Duodenal mucosa (tissue), 2 donors: ENCODE results near the gene MTCL1.

ENCODE experiments used
- H3K27ac ChIP-seq: one replicate; pipeline ENCODE4 v1.7.0; 2013; ENCODE audit warnings: low read depth, low read length
- H3K27me3 ChIP-seq, 2 donors: one replicate each; pipeline ENCODE4 v1.7.0; 2013; ENCODE audit warnings: low read length in 2 of 2, control low read depth in 1 of 2; ENCODE audit not compliant: insufficient read depth in 2 of 2, control insufficient read depth in 1 of 2
- H3K36me3 ChIP-seq, 2 donors: one replicate each; pipeline ENCODE4 v1.7.0; 2013; ENCODE audit warnings: low read length in 2 of 2, control low read depth in 1 of 2; ENCODE audit not compliant: insufficient read depth in 2 of 2, control insufficient read depth in 1 of 2
- H3K4me1 ChIP-seq, 2 donors: one replicate each; pipeline ENCODE4 v1.7.0; 2013; ENCODE audit warnings: low read length in 2 of 2, control low read depth in 1 of 2; ENCODE audit not compliant: insufficient read depth in 2 of 2, control insufficient read depth in 1 of 2
- H3K4me3 ChIP-seq, 2 donors: one replicate each; pipeline ENCODE4 v1.7.0; 2013; ENCODE audit warnings: low read length in 2 of 2, low read depth in 1 of 2
- H3K9ac ChIP-seq, 2 donors: one replicate each; pipeline ENCODE4 v1.7.0; 2013; ENCODE audit warnings: low read length in 2 of 2, low read depth in 1 of 2
- H3K9me3 ChIP-seq, 2 donors: one replicate each; pipeline ENCODE4 v1.7.0; 2013; ENCODE audit warnings: low read length in 2 of 2, control low read depth in 1 of 2; ENCODE audit not compliant: control insufficient read depth in 1 of 2

Gene MTCL1

GRCh38 chr18:8766559-8767293 is 61.4 kb downstream of the MTCL1 start:
- no peak overlapping the region for H3K4me3 ChIP-seq
- no peaks in the 10 kb centered on the region for H3K4me1 ChIP-seq
- no peak overlapping the region for H3K9ac ChIP-seq
- no peaks in the 10 kb centered on the region for H3K27me3 ChIP-seq
- no peaks in the 10 kb centered on the region for H3K36me3 ChIP-seq
- no peaks in the 10 kb centered on the region for H3K9me3 ChIP-seq
- no peak overlapping the region for H3K27ac ChIP-seq

DNA sequence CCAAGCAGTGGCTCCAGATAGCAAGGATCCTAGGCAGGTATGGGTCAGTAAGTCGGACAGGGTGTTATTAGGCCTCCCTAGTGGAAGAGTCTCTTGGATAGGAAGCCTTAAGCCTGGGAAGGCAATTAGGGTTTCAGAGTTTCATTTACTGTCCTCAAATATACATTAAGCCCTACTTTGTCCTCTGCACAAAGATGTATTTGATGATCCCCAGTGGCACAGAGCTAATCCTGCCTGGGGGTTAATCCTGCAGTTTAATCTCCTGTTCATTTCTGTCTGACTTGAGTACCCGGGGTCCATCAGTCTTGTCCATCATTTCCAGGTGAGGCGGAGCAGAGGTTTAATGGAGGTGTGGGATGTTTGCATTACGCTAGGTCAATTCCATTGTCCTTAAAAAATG is 62.0 kb downstream of the MTCL1 start:
- H3K36me3 ChIP-seq = no peaks in the 10 kb centered on the region

DNA sequence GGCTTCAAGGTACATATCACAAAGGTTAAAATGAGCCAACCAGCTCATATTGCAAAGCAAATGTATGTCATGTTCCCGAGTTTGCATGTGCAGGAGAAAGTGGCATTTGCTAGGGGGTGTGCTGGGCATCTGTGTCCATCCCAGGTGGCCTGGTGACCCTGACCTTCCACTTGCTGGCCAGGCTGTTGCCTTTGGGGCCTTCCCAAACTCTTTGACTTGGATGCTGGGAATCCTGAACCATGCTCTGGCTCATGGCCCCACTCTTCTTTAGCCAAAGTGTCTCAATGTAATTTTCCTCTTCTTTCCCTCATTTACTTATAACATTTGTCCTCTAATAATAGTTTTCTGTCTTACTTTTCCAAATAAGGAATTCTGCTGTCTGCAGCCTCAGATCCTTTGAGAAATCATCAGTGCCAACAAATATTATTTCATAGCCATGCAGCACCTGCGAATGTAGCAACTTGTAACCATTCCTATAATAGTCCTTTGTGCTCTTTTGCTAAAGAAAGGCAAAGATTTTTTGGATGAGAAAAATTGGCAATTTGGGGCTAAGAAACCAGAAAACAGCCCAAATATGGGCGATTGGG is 64.2 kb downstream of the MTCL1 start:
- Histone ChIP-seq H3K4me3 (no peak overlapping the region), H3K27ac (no peak overlapping the region), H3K9ac (no peak overlapping the region), H3K4me1 (no peaks in the 10 kb centered on the region), H3K9me3 (no peaks in the 10 kb centered on the region), H3K36me3 (no peaks in the 10 kb centered on the region), H3K27me3 (no peaks in the 10 kb centered on the region)

More for the DNA sequence above, 62.0 kb downstream of the MTCL1 start:
- Histone ChIP-seq H3K27me3 (no peaks in the 10 kb centered on the region), H3K4me1 (no peaks in the 10 kb centered on the region), H3K9ac (no peak overlapping the region), H3K4me3 (no peak overlapping the region), H3K9me3 (no peaks in the 10 kb centered on the region), H3K27ac (no peak overlapping the region)

GRCh38 chr18:8770657-8771056 is 65.3 kb downstream of the MTCL1 start:
- H3K9ac ChIP-seq = no peak overlapping the region
- no peak overlapping the region for H3K27ac ChIP-seq
- H3K9me3 ChIP-seq = no peaks in the 10 kb centered on the region
- H3K4me1 ChIP-seq = no peaks in the 10 kb centered on the region
- H3K27me3 ChIP-seq = no peaks in the 10 kb centered on the region
- H3K4me3 ChIP-seq = no peak overlapping the region
- no peaks in the 10 kb centered on the region for H3K36me3 ChIP-seq

DNA sequence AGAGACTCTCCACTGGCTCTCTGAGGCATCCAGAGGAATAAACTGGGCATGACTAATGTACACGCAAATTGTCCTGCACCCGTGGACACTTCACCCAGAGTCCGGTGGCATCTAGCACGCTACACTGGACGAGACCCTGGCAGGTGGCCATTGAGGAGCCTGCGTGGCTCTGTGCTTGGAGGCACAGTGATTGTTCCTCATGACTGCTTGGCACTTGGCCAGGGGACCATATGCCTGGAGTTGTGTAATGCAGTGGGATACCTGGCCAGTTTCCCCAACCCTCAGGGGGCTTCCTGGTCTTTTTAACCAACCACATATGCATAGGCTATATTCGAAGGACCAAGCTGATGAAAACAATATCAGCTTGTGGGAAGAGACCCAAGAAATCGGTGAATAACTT is 66.6 kb downstream of the MTCL1 start:
- no peak overlapping the region for H3K27ac ChIP-seq
- H3K27me3 ChIP-seq = no peaks in the 10 kb centered on the region
- no peaks in the 10 kb centered on the region for H3K36me3 ChIP-seq
- no peak overlapping the region for H3K9ac ChIP-seq
- H3K4me3 ChIP-seq = no peak overlapping the region
- no peaks in the 10 kb centered on the region for H3K4me1 ChIP-seq
- H3K9me3 ChIP-seq = no peaks in the 10 kb centered on the region

DNA sequence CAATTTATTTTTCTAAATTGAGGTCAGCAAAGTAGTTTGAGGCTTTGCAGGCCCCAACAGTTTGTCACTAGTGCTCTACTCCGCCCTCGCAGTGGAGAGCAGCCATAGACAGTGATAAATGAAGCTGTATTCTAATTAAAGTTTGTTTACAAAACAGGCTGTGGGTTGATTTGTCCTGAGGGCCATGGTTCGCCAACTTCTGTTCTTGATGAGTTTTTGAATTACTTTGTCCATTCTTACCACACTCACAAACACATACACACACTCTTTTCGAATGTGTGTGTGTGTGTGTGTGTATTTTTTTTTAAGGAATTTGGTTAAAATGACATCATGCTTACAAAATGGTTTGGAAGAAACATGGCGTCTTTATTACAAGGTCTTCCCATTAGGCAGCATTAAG is 68.6 kb downstream of the MTCL1 start:
- H3K4me1 ChIP-seq = no peaks in the 10 kb centered on the region
- H3K27ac ChIP-seq = no peak overlapping the region

GRCh38 chr18:8776013-8776943 is 70.9 kb downstream of the MTCL1 start:
- H3K4me3 ChIP-seq = no peak overlapping the region
- no peaks in the 10 kb centered on the region for H3K4me1 ChIP-seq
- H3K36me3 ChIP-seq = no peaks in the 10 kb centered on the region
- H3K27me3 ChIP-seq = no peaks in the 10 kb centered on the region
- H3K27ac ChIP-seq = no peak overlapping the region
- no peak overlapping the region for H3K9ac ChIP-seq
- H3K9me3 ChIP-seq = no peaks in the 10 kb centered on the region

More for the DNA sequence above, 68.6 kb downstream of the MTCL1 start:
- Histone ChIP-seq H3K4me3 (no peak overlapping the region), H3K9me3 (no peaks in the 10 kb centered on the region), H3K9ac (no peak overlapping the region), H3K36me3 (no peaks in the 10 kb centered on the region), H3K27me3 (no peaks in the 10 kb centered on the region)

GRCh38 chr18:8777846-8778245 is 72.5 kb downstream of the MTCL1 start:
- Histone ChIP-seq H3K36me3 (no peaks in the 10 kb centered on the region), H3K4me1 (no peaks in the 10 kb centered on the region), H3K9me3 (no peaks in the 10 kb centered on the region), H3K27ac (no peak overlapping the region), H3K9ac (no peak overlapping the region), H3K27me3 (no peaks in the 10 kb centered on the region), H3K4me3 (no peak overlapping the region)

DNA sequence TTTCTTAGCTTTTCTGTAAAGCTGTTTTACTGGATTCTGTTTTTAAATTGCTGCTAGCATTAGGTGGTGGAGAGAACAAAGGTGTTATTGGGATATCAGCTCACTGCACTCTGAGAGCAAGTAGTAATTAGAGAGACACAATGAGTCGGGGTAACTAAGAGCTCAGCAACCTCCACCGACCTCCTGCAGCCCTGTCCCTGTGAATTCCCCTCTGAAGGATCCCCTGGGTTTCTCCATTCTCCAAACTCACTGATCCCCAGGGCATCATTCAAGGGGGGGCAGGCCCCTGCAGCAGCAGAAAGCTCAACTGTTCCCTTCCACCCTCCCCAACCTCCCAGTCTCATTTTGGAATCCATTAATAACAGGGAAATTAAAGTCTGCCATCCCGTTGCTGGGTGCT is 73.0 kb downstream of the MTCL1 start:
- Histone ChIP-seq H3K9me3 (no peaks in the 10 kb centered on the region), H3K36me3 (no peaks in the 10 kb centered on the region), H3K9ac (no peak overlapping the region), H3K4me3 (no peak overlapping the region), H3K4me1 (no peaks in the 10 kb centered on the region), H3K27ac (no peak overlapping the region), H3K27me3 (no peaks in the 10 kb centered on the region)

DNA sequence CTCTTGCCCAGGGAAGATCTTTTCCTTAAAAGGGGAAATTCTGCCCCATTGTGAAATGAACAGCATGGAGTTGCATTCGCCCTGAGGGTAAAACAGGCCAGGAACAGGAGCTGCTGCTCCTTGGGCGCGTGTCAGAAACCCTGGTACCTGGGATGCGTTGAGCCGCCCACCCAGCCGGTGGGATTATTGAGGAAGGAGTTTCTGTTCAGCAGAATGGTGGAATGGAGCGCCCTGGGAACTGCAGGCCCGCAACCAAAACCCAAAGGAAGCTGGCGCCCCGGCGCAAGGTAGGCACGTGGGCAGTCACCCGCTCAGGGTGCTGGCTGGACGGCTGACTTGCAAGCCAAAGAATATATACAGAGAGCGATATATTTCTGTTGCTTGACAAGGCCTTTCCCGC is 73.5 kb downstream of the MTCL1 start:
- no peaks in the 10 kb centered on the region for H3K4me1 ChIP-seq
- no peaks in the 10 kb centered on the region for H3K9me3 ChIP-seq
- no peak overlapping the region for H3K9ac ChIP-seq
- H3K27ac ChIP-seq = no peak overlapping the region
- no peaks in the 10 kb centered on the region for H3K27me3 ChIP-seq
- no peaks in the 10 kb centered on the region for H3K36me3 ChIP-seq
- no peak overlapping the region for H3K4me3 ChIP-seq
